ENCODE data around the gene PFKFB3.
"Not testable (repeated sequence)": the region's sequence is repeated elsewhere in the genome, so short reads cannot be mapped to it uniquely, and the experiment has no call there.

The PFKFB3 gene

GRCh38 chr10:6239213-6239991 lies 36.7 kb downstream of the PFKFB3 start:
- DNase-seq, result no peak

DNA sequence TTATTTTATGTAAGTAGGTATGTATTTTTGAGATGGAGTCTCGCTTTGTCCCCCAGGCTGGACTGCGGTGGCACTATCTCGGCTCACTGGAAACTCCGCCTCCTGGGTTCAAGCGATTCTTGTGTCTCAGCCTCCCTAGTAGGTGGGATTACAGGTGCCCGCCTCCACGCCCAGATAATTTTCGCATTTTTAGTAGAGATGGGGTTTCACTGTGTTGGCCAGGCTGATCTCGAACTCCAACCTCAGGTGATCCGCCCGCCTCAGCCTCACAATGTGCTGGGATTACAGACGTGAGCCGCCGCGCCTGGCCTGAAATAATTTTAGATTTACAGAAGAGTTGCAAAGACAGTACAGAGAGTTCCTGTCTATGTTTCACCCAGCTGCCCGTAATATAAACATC lies 37.5 kb downstream of the PFKFB3 start:
- DNase-seq, result no peak

GRCh38 chr10:6242089-6242488 lies 39.4 kb downstream of the PFKFB3 start:
- no peak for DNase-seq

DNA sequence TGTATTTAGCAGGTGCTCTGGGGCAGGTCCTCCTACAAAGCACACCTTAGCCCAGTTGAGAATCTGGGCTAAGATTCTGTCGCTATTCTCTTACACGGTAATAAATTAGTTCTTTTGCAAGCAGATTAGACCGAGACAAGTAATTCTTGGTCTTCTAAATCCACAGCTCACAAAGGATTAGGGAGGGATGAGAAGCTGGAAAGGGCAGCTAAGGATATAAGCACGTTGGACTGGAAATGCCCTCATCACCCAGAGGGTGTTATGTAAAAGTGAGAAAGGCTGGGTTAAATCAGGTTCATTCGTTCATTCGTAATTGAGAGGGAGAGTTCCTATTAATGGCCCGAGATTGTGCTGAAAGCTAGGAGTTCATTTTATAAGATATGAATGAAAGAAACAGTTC lies 41.8 kb downstream of the PFKFB3 start:
- no peak for DNase-seq

DNA sequence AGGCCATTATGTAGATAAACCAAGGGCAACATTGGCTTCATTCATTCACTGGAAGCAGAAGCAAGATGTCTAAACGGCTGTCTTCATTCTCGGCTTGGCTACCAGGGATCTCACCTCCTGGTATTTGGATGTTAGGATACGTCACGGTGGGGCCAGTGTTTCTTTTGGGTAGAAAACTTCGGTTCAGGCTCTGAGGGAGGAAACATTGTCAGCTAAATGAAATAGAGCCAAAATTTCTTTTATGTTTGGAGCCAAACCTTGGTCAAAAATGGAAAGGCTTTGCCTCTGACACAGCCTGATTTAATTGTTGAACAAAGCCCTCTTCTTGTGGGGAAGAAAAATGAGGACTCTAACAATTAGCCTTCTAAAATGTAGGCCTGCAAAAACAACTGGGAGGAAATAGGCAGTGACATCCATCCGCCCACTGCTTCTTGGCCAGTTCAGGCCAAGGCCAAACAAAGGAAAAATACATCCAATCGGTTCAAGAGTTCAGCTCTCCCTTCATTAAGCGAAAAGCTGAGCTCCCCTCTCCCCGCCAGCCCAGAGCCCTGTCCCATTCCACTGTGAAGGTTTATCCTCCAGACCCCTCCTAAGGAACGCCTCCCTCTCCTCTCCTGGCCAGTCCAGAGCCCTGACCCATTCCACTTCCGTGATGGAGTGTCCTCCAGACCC lies 44.4 kb downstream of the PFKFB3 start:
- DNase-seq, result no peak

DNA sequence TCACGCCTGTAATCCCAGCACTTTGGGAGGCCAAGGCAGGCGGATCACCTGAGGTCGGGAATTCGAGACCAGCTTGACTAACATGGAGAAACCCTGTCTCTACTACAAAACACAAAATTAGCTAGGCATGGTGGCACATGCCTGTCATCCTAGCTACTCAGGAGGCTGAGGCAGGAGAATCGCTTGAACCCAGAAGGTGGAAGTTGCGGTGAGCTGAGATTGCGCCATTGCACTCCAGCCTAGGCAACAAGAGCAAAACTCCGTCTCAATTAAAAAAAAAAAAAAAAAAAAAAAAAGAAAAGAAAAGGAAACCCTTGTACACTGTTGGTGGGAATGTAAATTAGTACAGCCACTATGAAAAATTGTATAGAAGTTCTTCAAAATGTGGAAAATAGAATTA lies 46.2 kb downstream of the PFKFB3 start:
- DNase-seq, result not testable (repeated sequence)

- no peak for DNase-seq
These were observed 47.0 kb downstream of the PFKFB3 start for GRCh38 chr10:6249698-6250097.

DNA sequence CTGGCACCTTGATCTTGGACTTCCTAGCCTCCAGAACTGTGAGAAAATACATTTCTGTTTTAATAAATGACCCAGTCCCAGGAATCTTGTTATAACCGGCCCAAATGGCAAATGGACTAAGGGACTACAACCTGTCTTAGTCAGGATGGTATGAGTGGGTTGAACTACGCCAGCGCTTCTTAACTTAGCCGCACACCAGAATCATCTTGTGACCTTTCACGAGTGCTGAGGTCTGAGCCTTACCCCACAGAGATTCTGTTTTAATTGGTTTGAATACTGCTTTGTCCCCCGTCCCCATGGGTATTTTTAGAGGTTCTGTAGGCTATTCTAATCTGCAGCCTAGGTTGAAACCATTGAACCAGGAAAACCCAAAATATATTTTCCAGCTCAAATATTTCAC lies 48.0 kb downstream of the PFKFB3 start:
- no peak for DNase-seq

GRCh38 chr10:6254201-6254600 lies 51.5 kb downstream of the PFKFB3 start:
- no peak for DNase-seq

- no peak for DNase-seq
These were observed 52.9 kb downstream of the PFKFB3 start for GRCh38 chr10:6255548-6256061.

DNA sequence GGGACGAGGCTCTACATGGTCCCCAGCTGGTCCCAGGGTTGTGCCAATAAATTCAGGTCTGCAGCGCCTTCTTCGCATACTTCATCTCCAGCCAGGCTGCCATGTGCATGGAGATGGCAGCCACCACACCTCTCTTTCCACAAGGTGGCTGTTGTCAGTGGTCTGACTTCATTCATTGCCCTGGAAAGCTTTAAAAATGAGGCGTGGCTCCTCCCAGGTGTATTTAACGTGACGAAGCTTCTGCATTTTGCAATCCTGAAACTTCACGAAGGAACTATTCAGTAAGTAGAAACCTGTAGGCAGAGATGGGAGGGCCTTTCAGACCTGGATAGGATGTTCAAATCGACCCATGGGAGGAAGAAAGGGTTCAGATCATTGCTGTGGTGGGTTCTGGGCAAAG lies 53.7 kb downstream of the PFKFB3 start:
- no peak for DNase-seq

- DNase-seq, result no peak
These were observed 56.4 kb downstream of the PFKFB3 start for GRCh38 chr10:6259153-6259552.

DNA sequence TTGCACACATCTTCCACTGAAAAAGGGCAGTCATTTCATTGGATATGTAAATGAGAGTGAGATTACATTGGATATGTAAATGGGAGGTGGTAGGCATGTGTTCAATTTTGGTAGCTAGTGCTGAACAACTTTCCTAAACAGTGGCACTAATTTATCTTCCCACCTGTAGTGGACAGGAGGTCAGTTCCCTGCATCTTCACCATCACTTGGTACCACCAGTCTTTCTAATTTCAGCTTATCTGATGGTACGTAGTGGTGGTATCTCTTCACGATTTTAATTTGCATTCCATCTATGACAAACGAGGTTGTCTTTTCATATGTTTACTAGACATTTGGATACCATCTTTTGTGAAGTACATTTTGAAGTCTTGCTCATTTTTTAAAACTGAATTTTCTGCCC lies 58.1 kb downstream of the PFKFB3 start:
- DNase-seq, result no peak

DNA sequence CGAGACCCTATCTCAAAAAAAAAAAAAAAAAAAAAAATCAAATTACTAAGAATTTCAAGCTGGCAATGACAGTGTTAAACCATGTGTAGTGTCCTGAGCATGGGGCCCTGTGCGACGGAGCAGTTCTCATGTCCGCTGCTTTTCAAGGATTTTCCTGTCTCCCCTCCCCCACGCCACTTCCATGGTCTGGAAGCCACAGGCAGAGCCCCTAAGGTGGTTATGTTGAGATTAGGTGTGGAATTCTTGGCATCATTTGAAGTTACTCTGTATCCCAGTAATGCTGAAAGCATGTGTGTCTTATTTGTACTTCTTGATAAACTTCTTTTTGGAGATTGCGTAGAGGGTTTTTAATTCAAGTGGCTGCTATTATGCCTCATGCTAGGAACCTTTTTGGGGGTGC lies 65.2 kb downstream of the PFKFB3 start:
- DNase-seq, result no peak

- DNase-seq, result no peak
These were observed 66.7 kb downstream of the PFKFB3 start for GRCh38 chr10:6269432-6269831.

DNA sequence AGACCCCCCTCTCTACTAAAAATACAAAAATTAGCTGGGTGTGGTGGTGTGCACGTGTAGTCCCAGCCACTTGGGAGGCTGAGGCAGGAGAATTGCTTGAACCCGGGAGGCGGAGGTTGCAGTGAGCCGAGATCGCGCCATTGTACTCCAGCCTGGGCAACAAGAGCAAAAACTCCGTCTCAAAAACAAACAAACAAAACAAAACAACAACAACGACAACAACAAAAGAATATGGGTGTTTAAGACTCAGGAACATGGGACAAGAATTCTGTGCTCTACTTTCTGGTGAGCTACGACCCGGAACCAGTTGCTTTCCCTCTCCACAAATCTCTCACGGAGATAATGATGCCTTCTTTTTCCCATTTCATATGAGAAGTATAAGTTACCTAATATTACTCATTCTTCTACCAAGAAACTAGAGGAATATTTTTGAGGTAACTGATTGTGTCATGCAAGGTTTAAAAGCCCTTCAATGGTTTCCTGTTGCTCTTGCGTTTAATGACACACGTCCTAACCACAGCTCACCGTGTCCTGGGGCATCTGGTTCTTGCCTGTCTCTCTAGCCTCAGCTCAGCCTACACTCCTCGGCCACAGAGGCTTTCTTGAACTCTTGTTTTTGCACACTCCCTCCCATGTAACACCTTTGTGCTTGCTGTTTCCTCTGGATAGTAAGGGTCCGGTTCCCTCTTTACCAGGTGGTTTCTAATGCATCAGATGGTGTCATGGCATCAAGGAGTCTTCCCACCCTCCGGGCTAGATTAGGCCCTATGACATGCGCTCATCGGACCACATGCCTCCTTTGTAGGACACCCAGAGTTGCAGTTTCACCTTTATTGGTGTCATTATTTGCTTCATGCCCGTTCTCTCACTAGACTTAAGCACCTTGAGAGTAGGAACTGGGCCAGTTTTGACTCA lies 67.5 kb downstream of the PFKFB3 start:
- no peak for DNase-seq

DNA sequence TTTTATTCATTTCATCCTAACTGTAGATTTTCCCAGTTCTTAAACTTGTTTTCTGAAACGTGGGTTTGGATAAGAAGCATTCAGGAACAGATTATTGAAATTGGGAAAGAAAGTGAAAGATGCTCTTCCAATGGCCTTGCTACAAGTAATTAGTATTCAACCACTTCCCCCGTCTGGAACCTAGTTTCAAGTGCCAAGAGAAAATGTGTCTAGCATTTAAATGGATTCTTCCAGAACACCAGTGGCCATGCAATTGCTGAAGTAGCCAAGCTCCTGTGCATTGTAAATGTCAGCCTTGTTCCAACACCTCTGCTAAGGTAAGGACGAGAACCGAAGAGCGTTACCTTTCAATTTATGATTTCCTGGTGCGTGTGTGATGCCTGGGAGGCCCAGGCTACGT lies 68.2 kb downstream of the PFKFB3 start:
- DNase-seq, result no peak

DNA sequence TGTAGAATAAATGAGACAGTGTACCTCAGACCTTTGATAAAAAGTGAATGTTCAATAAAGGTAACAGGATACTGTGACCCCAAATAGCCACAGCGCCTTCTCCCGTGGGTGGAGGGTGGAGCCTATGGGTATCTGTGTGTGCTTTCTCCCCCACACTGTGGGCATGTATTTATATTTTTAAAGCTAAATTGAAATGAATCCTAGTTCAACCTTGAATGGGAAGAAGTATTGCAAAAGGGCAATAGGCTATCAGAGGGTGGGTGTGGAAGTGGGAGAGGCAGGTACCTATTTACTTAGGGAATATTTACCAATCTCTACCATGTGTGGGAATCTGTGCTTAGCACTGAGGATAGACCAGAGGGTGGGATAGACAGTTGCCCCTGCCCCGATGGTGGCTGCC lies 68.9 kb downstream of the PFKFB3 start:
- DNase-seq, result no peak

GRCh38 chr10:6272126-6272525 lies 69.4 kb downstream of the PFKFB3 start:
- DNase-seq, result no peak

DNA sequence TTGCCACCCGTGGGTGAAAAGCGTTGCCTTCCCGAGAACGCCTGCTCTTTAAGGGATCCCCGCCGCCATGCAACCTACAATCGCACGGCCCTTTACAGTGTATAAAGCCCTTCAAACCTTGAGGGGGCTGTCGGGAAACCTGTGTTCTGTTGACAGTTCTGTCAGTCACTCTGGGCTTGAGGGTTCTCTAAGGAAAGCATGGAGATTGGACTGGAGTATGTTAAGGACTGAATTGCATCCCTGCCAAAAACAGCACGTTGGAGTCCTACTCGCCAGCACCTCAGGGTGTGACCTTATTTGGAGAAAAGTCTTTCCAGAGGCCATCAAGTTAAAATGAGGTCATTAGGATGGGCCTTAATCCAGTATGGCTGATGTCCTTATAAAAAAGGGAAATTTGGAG lies 70.6 kb downstream of the PFKFB3 start:
- DNase-seq, result no peak

- DNase-seq, result no peak
These were observed 71.3 kb downstream of the PFKFB3 start for GRCh38 chr10:6274040-6274439.

GRCh38 chr10:6274484-6274883 lies 71.8 kb downstream of the PFKFB3 start:
- DNase-seq, result no peak
